Cardiac fibroblast (primary cell): Measurements from ENCODE around the gene ENTR1.

Experiments used
- DNase-seq, 2 donors: peaks; one replicate each; pipeline versions ENCODE4 v3.0.0 to v3.0.0-alpha.2; 2010; ENCODE audit warnings: low read depth in 2 of 2
- H3K4me3 ChIP-seq, 2 donors: replicated peaks in 1 of 2; 1 replicate in 1 of 2; 2 replicates in 1 of 2; pipeline ENCODE4 v1.5.1; 2011; ENCODE audit warnings: low read depth in 2 of 2, low read length in 2 of 2, mild to moderate bottlenecking in 2 of 2, moderate library complexity in 1 of 2
- CTCF ChIP-seq: IDR thresholded peaks from one replicate; pipeline ENCODE4 v1.5.1; 2011; ENCODE audit warnings: low read depth, mild to moderate bottlenecking, low read length, inconsistent platforms

ENTR1 gene

GRCh38 chr9:136410500-136411287 lies at the start of gene ENTR1, which contains the start of gene PMPCA:
Gene ENTR1 (minus strand): TSS chr9:136410614. CDS start chr9:136410397, 217 bp downstream.
Gene PMPCA (plus strand): TSS chr9:136410658. CDS start chr9:136410669, 11 bp downstream.
- H3K4me3 ChIP-seq = peak within 1 kb of the TSS; percentile 97 to 99
- no peak for TF ChIP-seq CTCF
- DNase-seq = peak; percentile 88 to 89

GRCh38 chr9:136459425-136459824 lies 49.0 kb upstream of the ENTR1 start:
- TF ChIP-seq CTCF = no peak
- no peak overlapping the region for H3K4me3 ChIP-seq
- no peak for DNase-seq

GRCh38 chr9:136457326-136457725 lies 46.9 kb upstream of the ENTR1 start:
- no peak overlapping the region for H3K4me3 ChIP-seq
- no peak for TF ChIP-seq CTCF
- no peak for DNase-seq

GRCh38 chr9:136456258-136456657 lies 45.8 kb upstream of the ENTR1 start:
- H3K4me3 ChIP-seq = no peak overlapping the region
- no peak for TF ChIP-seq CTCF
- DNase-seq = no peak

- no peak overlapping the region for H3K4me3 ChIP-seq
- no peak for DNase-seq
- TF ChIP-seq CTCF = no peak
Measured at GRCh38 chr9:136455043-136456002, 44.9 kb upstream of the ENTR1 start.

- no peak for DNase-seq
- H3K4me3 ChIP-seq = no peak overlapping the region
- TF ChIP-seq CTCF = no peak
Measured at GRCh38 chr9:136454026-136454796, 43.8 kb upstream of the ENTR1 start.
